Brain microvascular endothelial cell (primary cell): ENCODE measurements around the gene BTF3.
"Not testable (repeated sequence)": the region's sequence is repeated elsewhere in the genome, so short reads cannot be mapped to it uniquely, and the experiment has no call there.

ENCODE experiments used
- DNase-seq: peaks from one replicate; pipeline ENCODE4 v3.0.0-alpha.2; 2020
- H3K27ac ChIP-seq: fragments of 250-450 bp; sonication (Bioruptor Pico); 2 replicates; pipeline ENCODE4 v1.5.1; 2020; ENCODE audit warnings: mild to moderate bottlenecking, moderate library complexity
- H3K27me3 ChIP-seq: fragments of 250-450 bp; sonication (Bioruptor Pico); replicated peaks from 2 replicates; pipeline ENCODE4 v1.5.1; 2020; ENCODE audit warnings: mild to moderate bottlenecking
- H3K36me3 ChIP-seq: fragments of 250-450 bp; sonication (Bioruptor Pico); replicated peaks from 2 replicates; pipeline ENCODE4 v1.5.1; 2020; ENCODE audit warnings: mild to moderate bottlenecking
- H3K4me3 ChIP-seq: 2 replicates; pipeline ENCODE4 v1.5.1; 2011; ENCODE audit warnings: low read depth, mild to moderate bottlenecking, control low read depth, low read length, moderate library complexity
- in situ Hi-C: cut with HindIII; loops from 2 replicates; pipeline ENCODE4 v1.10.0; 2017; ENCODE audit warnings: low sequenced_read_pairs, low pct_ligation_motif_present
- TF ChIP-seq, protein P1 (sequence below): IDR thresholded peaks from 2 replicates; pipeline ENCODE4 v1.5.1; 2011; ENCODE audit warnings: low read depth, mild to moderate bottlenecking, moderate library complexity, low read length, control low read depth, inconsistent platforms; ENCODE audit errors: missing control alignments

The BTF3 gene

DNA sequence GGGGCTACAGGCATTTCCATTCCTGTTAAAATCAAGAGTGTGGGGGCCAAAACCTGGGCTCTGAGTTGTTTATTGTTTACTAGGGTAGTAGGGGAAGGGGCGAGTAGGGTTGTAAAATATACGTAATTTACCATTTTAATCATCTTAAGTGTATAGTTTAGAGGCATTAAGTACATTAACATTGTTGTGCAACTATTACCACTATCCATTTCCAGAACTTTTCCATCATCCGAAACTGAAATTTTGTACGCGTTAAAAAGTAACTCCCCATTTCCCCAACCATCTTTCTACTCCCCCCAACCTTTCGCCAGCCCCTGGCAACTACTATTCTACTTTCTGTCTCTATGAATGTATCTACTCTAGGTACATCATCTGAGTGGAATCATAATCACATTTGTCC, 46.0 kb upstream of the BTF3 start:
- Histone ChIP-seq H3K36me3 (no peaks in the 10 kb centered on the region), H3K27me3 (no peaks in the 10 kb centered on the region)

DNA sequence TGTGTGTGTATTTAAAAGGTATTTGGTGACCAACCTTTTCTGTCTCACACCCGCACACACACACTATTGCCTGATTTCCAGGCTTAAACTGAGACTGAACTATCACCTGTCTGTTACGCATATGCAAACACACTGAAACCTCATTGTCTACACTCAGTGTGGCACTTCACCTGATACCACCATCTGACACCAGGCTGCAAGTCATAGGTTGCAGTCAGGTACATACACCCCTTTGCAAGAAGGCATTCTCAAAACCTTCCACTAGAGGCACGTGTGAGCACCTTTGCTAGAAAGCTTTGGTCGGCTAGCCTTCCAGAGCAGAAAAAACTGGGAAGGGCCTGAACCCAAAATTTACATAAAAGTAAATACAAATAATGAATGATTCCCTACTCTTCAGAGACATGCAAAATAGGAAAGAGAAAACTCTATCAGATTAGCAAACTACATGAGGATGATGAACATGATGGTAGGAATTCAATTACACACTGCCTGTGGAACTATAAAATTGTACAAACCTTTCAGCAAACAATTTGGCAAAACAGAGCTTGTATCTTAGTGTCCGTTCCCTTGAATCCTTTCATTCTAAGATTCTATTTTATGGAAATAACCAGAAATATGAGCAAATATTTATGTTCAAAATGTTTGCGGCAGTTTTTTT, 43.7 kb upstream of the BTF3 start:
- TF ChIP-seq, protein P1, sequence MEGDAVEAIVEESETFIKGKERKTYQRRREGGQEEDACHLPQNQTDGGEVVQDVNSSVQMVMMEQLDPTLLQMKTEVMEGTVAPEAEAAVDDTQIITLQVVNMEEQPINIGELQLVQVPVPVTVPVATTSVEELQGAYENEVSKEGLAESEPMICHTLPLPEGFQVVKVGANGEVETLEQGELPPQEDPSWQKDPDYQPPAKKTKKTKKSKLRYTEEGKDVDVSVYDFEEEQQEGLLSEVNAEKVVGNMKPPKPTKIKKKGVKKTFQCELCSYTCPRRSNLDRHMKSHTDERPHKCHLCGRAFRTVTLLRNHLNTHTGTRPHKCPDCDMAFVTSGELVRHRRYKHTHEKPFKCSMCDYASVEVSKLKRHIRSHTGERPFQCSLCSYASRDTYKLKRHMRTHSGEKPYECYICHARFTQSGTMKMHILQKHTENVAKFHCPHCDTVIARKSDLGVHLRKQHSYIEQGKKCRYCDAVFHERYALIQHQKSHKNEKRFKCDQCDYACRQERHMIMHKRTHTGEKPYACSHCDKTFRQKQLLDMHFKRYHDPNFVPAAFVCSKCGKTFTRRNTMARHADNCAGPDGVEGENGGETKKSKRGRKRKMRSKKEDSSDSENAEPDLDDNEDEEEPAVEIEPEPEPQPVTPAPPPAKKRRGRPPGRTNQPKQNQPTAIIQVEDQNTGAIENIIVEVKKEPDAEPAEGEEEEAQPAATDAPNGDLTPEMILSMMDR = peak; percentile 94
- no peaks in the 10 kb centered on the region for H3K27me3 ChIP-seq
- in situ Hi-C loops = no loop called here
- no peak overlapping the region for H3K27ac ChIP-seq
- no peaks in the 10 kb centered on the region for H3K36me3 ChIP-seq
- H3K4me3 ChIP-seq = no peak overlapping the region
- DNase-seq = peak; percentile 58

More for the DNA sequence above, 46.0 kb upstream of the BTF3 start:
- Histone ChIP-seq H3K4me3 (no peak overlapping the region), H3K27ac (no peak overlapping the region)
- in situ Hi-C loops = no loop called here
- no peak for DNase-seq
- TF ChIP-seq, protein P1 = no peak

DNA sequence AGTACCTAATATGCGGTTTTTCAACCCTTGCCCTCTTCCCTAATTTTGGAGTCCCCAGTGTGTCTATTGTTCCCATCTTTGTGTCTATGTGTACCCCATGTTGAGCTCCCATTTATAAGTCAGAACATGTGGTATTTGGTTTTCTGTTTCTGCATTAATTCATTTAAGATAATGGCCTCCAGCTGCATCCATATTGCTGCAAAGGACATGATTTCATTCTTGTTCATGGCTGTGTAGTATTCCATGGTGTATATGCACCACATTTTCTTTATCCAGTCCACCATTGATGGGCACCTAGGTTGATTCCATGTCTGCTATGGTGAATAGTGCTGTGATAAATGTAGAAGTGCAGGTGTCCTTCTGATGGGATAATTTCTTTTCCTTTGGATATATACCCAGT, 41.8 kb upstream of the BTF3 start:
- H3K4me3 ChIP-seq, in situ Hi-C loops, H3K27me3 ChIP-seq, DNase-seq, H3K36me3 ChIP-seq, H3K27ac ChIP-seq: not testable (repeated sequence)

DNA sequence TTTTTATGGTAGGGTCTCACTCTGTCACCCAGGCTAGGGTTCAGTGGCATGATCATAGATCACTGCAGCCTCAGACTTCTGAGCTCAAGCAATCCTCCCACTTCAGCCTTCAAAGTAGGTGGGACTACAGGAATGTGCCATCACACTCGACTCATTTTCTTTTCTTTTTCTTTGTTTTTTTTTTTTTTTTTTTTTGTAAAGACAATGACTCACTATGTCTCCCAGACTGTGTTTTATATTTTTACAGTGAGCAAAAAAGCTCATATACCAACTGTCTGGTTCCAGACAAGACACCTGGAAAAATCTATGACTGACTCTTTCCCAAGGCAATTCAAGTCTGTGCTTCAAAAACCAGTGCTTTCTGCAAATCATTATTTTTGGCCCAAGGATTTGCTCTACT, 38.9 kb upstream of the BTF3 start:
- no peak for DNase-seq
- H3K27me3 ChIP-seq = no peaks in the 10 kb centered on the region
- in situ Hi-C loops = no loop called here

DNA sequence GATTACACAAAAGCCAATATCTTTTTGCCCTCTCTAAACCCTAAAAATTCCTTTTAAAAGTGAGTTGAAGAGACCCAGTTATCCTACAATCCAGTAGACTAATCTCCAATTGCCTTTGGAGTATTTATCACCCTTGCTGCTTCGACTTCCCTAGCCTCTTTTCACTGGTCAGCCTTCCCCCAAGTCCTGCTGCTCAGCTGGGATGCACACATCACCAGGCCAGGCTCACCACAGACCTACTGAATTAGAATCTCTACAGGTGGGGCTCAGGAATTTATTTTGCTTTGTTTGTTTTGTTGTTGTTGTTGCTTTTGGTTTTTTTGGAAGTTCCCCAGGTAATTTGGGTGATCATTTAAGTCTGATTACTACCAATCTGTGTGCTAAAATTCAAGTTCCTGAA, 38.1 kb upstream of the BTF3 start:
- Histone ChIP-seq H3K27ac (no peak overlapping the region), H3K27me3 (no peaks in the 10 kb centered on the region), H3K4me3 (no peak overlapping the region), H3K36me3 (no peaks in the 10 kb centered on the region)
- in situ Hi-C loops = no loop called here
- DNase-seq = no peak
- TF ChIP-seq, protein P1 = no peak

More for the DNA sequence above, 38.9 kb upstream of the BTF3 start:
- no peak overlapping the region for H3K27ac ChIP-seq
- no peak overlapping the region for H3K4me3 ChIP-seq
- H3K36me3 ChIP-seq = no peaks in the 10 kb centered on the region
- TF ChIP-seq, protein P1 = no peak

DNA sequence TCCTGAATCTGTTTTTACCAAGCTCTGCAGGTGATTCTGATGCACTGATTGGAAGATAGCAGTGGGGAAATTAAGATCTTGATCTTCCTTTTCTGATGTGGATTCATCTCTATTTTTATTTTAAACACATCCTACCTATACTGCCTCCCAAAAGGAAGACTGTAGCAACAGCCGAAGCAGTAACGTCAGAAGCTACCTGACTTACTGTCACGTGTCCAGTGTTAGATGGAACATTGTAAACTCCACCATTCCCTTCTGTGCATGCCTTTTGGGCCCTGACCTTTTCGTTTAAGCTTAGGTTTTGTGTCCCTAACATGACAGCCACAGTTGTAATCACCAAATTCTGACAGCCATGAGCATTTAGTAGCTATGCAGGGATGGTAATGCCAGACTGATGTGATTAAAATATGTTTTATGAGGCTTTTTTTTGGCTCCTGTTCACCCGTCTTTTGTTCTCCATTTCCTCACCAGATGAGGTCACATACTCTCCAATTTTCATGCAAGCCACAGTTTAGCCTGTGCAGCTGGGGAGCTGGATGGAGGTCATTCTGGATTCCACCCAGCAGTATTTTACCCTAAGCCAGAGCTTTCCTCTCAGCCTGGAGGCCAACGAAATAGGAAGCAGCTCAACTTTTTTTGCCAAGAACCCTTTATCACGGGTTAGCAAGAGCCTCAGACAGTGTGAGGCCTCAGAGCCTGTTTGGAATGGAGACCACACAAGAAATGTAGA, 34.1 kb upstream of the BTF3 start:
- no peak overlapping the region for H3K27ac ChIP-seq
- no peak overlapping the region for H3K4me3 ChIP-seq
- no peak for DNase-seq
- no peaks in the 10 kb centered on the region for H3K36me3 ChIP-seq
- H3K27me3 ChIP-seq = no peaks in the 10 kb centered on the region
- in situ Hi-C loops = no loop called here
- TF ChIP-seq, protein P1 = no peak

DNA sequence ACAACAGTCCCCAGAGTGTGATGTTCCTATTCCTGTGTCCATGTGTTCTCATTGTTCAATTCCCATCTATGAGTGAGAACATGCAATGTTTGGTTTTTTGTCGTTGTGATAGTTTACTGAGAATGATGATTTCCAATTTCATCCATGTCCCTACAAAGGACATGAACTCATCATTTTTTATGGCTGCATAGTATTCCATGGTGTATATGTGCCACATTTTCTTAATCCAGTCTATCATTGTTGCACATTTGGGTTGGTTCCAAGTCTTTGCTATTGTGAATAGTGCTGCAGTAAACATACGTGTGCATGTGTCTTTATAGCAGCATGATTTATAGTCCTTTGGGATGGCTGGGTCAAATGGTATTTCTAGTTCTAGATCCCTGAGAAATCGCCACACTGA, 29.6 kb upstream of the BTF3 start:
- in situ Hi-C loops, H3K27me3 ChIP-seq, DNase-seq: not testable (repeated sequence)

More for the DNA sequence above, 29.6 kb upstream of the BTF3 start:
- not testable (repeated sequence) for H3K4me3 ChIP-seq, H3K27ac ChIP-seq, H3K36me3 ChIP-seq
